ENCODE measurements around the gene TXNRD3. TPM values are rescaled to one million over a fixed set of nuclear protein-coding genes. Genes with fewer than 3 reads are reported as not detected.

Gene TXNRD3
- total and polyA plus RNA-seq, 2 experiments from 2014 or later = 10.4 to 13.1 TPM

DNA sequence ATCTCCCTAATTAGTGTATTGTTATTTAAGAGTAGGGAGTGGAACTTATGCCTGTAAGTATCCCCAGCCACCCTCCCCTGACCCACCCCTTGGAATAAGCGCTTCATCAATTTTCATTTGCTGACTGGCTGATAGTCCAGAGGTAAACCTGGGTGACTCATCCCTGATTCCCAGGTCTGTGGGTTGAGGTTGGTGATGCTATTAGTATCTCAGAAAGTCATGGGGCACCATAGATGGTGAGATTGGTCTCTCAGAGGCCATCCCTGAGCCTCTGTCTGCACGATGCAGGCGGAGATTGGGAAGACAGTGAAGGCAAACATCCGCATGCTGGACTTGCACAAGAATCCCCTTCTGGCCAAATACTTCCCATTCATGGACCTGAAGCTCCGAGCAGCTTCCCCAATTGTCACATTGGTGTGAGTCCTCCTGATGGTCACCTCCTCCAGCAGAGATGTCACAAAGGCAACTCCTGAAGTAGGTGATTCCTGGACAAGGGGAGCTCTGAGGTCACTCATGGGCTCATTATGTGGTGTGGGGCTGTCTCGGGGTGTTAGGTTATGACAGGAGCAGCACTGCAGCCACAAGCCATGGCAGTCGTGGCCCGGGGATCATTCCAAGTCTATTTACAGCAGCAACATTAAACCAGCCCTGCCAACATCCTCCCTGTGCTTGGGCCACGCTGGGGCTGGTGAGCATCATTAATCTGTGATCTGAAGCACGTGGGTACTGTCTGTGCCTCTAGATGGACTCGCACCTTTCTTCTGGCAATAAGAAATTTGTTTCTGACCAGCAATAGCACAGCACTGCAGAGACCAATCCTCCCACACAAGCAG, 6.8 kb upstream of the TXNRD3 start:
- no peak overlapping the region for H2AFZ ChIP-seq
- H3K36me3 ChIP-seq (replicated peaks; ENCODE audit: insufficient read depth, low read depth) = no peaks in the 10 kb centered on the region
- H3K79me2 ChIP-seq = no peaks in the 10 kb centered on the region
- H4K20me1 ChIP-seq (ENCODE audit: insufficient read depth, poor library complexity, severe bottlenecking) = no peaks in the 10 kb centered on the region
- no peak overlapping the region for H3K27ac ChIP-seq
- 88% methylated on average over 11 of the region's 11 CpGs for WGBS (ENCODE audit: low lambda C conversion rate, missing lambda C conversion rate)
- no peaks in the 10 kb centered on the region for H3K9me2 ChIP-seq (replicated peaks; ENCODE audit: insufficient read depth)
- no peak overlapping the region for H3K4me3 ChIP-seq
- no peak for DNase-seq (ENCODE audit: low spot score)
- no peaks in the 10 kb centered on the region for H3K9me3 ChIP-seq (ENCODE audit: low read depth)
- no peak overlapping the region for H3K4me2 ChIP-seq
- H3K4me1 ChIP-seq (ENCODE audit: insufficient read depth) = no peaks in the 10 kb centered on the region
- no peaks in the 10 kb centered on the region for H3K27me3 ChIP-seq
- TF ChIP-seq, protein P1, sequence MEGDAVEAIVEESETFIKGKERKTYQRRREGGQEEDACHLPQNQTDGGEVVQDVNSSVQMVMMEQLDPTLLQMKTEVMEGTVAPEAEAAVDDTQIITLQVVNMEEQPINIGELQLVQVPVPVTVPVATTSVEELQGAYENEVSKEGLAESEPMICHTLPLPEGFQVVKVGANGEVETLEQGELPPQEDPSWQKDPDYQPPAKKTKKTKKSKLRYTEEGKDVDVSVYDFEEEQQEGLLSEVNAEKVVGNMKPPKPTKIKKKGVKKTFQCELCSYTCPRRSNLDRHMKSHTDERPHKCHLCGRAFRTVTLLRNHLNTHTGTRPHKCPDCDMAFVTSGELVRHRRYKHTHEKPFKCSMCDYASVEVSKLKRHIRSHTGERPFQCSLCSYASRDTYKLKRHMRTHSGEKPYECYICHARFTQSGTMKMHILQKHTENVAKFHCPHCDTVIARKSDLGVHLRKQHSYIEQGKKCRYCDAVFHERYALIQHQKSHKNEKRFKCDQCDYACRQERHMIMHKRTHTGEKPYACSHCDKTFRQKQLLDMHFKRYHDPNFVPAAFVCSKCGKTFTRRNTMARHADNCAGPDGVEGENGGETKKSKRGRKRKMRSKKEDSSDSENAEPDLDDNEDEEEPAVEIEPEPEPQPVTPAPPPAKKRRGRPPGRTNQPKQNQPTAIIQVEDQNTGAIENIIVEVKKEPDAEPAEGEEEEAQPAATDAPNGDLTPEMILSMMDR (IDR thresholded peaks at IDR 0.05; ENCODE audit: poor library complexity) = no peak
- TF ChIP-seq EZH2phosphoT487 (IDR thresholded peaks at IDR 0.05; ENCODE audit: low read depth, severe bottlenecking, unreplicated experiment) (no peak), EZH2 (IDR thresholded peaks at IDR 0.05; ENCODE audit: borderline replicate concordance) (no peak)

DNA sequence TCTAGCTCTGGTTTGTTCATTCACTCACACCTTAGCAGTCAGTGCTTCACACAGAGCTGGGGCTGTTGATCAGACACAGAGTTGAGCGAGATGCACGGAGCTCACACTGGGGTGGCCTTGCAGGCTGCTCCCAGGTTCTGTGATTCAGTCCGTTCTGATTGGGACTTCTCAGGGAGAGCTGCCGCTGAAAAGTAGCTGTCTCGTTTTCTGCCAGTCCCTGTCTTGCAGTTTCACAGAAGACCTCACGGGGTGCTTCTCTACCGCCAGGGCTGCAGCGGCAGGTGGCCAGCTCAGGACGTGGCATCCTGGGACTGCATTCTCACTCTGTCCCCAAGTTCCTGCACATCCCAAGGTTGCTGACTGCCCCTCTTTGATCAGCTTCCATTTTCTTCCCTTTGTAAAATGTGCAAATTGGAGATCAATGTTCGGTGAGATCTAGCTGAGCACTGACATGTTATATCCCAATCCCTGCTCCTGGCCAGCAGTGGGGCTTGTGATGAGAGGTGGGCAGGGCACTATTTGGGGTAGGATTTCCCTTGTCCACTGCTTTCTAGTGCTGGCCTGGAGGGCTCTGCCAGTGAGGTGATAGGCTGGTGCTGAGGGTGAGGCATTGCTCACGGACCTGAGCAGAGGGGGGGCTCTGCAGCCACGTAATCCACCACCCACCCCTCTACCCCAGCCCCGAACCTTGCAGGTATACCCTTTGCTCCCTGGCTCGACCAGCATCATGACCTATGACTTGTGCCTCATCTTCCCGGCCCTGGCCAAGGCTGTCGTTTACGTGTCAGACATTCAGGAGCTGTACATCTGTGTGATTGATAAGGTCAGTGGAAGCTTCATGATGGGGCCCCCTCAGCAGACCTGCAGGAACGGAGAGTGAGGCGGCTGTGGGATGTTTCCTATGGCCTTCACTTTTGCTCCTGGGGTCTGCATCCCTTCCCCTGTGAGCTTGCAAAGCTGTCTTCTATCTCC, 5.3 kb upstream of the TXNRD3 start:
- H3K27me3 ChIP-seq = no peaks in the 10 kb centered on the region
- H3K4me2 ChIP-seq = no peak overlapping the region
- 68% methylated on average over 17 of the region's 19 CpGs for WGBS (ENCODE audit: low lambda C conversion rate, missing lambda C conversion rate)

DNA sequence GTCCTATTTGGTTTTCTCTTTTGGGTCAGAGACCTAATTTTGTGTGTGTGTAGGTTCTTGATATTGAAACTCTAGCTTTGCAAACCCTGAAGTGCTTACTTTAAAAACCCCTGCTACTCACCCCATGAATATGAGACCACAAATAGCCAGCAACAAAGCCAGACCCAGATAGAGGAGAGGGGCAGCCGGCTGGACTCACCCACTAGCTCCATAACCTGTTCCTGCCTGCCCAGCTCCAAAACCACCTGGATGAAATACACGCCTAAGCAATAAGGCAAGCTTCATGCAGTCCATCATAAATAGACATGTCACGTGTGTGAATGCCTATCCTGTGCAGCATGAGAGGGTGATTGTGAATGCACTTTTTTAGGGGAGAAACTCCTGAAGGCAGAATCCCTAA, 3.7 kb upstream of the TXNRD3 start:
- no peaks in the 10 kb centered on the region for H3K9me2 ChIP-seq (replicated peaks; ENCODE audit: insufficient read depth)
- H3K4me1 ChIP-seq (ENCODE audit: insufficient read depth) = no peaks in the 10 kb centered on the region
- H3K27me3 ChIP-seq = no peaks in the 10 kb centered on the region
- H3K9me3 ChIP-seq (ENCODE audit: low read depth) = no peaks in the 10 kb centered on the region
- DNase-seq (ENCODE audit: low spot score) = no peak
- TF ChIP-seq, protein P1 (IDR thresholded peaks at IDR 0.05; ENCODE audit: poor library complexity) = no peak
- TF ChIP-seq EZH2phosphoT487 (IDR thresholded peaks at IDR 0.05; ENCODE audit: low read depth, severe bottlenecking, unreplicated experiment) (no peak), EZH2 (IDR thresholded peaks at IDR 0.05; ENCODE audit: borderline replicate concordance) (no peak)
- H3K27ac ChIP-seq = no peak overlapping the region
- no peak overlapping the region for H2AFZ ChIP-seq
- no peak overlapping the region for H3K4me3 ChIP-seq
- no peak overlapping the region for H3K4me2 ChIP-seq
- no peaks in the 10 kb centered on the region for H4K20me1 ChIP-seq (ENCODE audit: insufficient read depth, poor library complexity, severe bottlenecking)
- no peaks in the 10 kb centered on the region for H3K36me3 ChIP-seq (replicated peaks; ENCODE audit: insufficient read depth, low read depth)
- whole genome bisulfite sequencing (ENCODE audit: low lambda C conversion rate, missing lambda C conversion rate) = 89% methylated on average over 3 of the region's 3 CpGs
- H3K79me2 ChIP-seq = peaks cover under 1% of the 10 kb centered on the region

More for the DNA sequence above, 5.3 kb upstream of the TXNRD3 start:
- peak; percentile 35 for DNase-seq (ENCODE audit: low spot score)
- H3K4me1 ChIP-seq (ENCODE audit: insufficient read depth) = no peaks in the 10 kb centered on the region
- H4K20me1 ChIP-seq (ENCODE audit: insufficient read depth, poor library complexity, severe bottlenecking) = no peaks in the 10 kb centered on the region
- H3K27ac ChIP-seq = no peak overlapping the region
- H3K9me2 ChIP-seq (replicated peaks; ENCODE audit: insufficient read depth) = no peaks in the 10 kb centered on the region
- H3K36me3 ChIP-seq (replicated peaks; ENCODE audit: insufficient read depth, low read depth) = no peaks in the 10 kb centered on the region
- H2AFZ ChIP-seq = no peak overlapping the region
- H3K4me3 ChIP-seq = no peak overlapping the region
- no peak for TF ChIP-seq EZH2phosphoT487 (IDR thresholded peaks at IDR 0.05; ENCODE audit: low read depth, severe bottlenecking, unreplicated experiment)
- TF ChIP-seq EZH2 (IDR thresholded peaks at IDR 0.05; ENCODE audit: borderline replicate concordance) = no peak
- TF ChIP-seq, protein P1 (IDR thresholded peaks at IDR 0.05; ENCODE audit: poor library complexity) = no peak
- H3K79me2 ChIP-seq = no peaks in the 10 kb centered on the region
- no peaks in the 10 kb centered on the region for H3K9me3 ChIP-seq (ENCODE audit: low read depth)

All from hepatocyte (in vitro differentiated cells).